ENCODE data around the gene MAP3K10.
A peak's percentile ranks its signal among the peaks of the same experiment; 100 is the strongest.

MAP3K10 gene

GRCh38 chr19:40249781-40250180 is 58.6 kb downstream of the MAP3K10 start:
- DNase-seq (ENCODE audit: low read depth, low spot score) = no peak

GRCh38 chr19:40251244-40251643 is 60.0 kb downstream of the MAP3K10 start:
- no peak for DNase-seq (ENCODE audit: low read depth, low spot score)

- DNase-seq (ENCODE audit: low read depth, low spot score) = no peak
Observed at GRCh38 chr19:40251991-40252390, 60.8 kb downstream of the MAP3K10 start.

- DNase-seq (ENCODE audit: low read depth, low spot score) = peak; percentile 68
Observed at GRCh38 chr19:40252395-40252794, 61.2 kb downstream of the MAP3K10 start.

GRCh38 chr19:40253611-40254092 is 62.4 kb downstream of the MAP3K10 start:
- DNase-seq (ENCODE audit: low read depth, low spot score) = no peak

- no peak for DNase-seq (ENCODE audit: low read depth, low spot score)
Observed at GRCh38 chr19:40254714-40255418, 63.6 kb downstream of the MAP3K10 start.

GRCh38 chr19:40255619-40256166 is 64.5 kb downstream of the MAP3K10 start:
- DNase-seq (ENCODE audit: low read depth, low spot score) = no peak

- no peak for DNase-seq (ENCODE audit: low read depth, low spot score)
Observed at GRCh38 chr19:40256512-40256911, 65.3 kb downstream of the MAP3K10 start.

- no peak for DNase-seq (ENCODE audit: low read depth, low spot score)
Observed at GRCh38 chr19:40257096-40257517, 65.9 kb downstream of the MAP3K10 start.

GRCh38 chr19:40261631-40262030 is 70.4 kb downstream of the MAP3K10 start:
- DNase-seq (ENCODE audit: low read depth, low spot score) = no peak

GRCh38 chr19:40262422-40262821 is 71.2 kb downstream of the MAP3K10 start:
- DNase-seq (ENCODE audit: low read depth, low spot score) = no peak

- no peak for DNase-seq (ENCODE audit: low read depth, low spot score)
Observed at GRCh38 chr19:40263440-40264313, 72.5 kb downstream of the MAP3K10 start.

GRCh38 chr19:40264314-40265054 is 73.3 kb downstream of the MAP3K10 start:
- DNase-seq (ENCODE audit: low read depth, low spot score) = no peak
